ENCODE results near the gene IQCM.

Gene IQCM

DNA sequence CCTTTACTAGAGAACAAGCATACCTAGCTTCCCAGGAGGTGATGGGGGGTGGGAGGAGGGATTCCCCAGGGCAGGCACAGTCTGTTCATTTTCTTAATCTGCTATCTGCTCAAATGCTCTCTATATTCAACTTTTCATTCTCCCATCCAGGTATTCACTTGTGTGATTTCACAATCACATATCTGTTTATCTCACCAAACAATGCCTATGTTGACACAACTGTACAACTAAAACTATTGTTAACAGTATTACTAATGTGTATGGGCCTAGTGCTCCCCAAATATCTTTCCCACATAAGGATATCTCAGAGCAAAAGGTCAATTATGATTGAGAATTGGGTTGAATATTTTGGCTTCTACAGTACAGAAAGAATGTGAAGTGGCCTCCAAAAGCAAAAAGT, 210.8 kb downstream of the IQCM start:
- TF ChIP-seq, protein P1, sequence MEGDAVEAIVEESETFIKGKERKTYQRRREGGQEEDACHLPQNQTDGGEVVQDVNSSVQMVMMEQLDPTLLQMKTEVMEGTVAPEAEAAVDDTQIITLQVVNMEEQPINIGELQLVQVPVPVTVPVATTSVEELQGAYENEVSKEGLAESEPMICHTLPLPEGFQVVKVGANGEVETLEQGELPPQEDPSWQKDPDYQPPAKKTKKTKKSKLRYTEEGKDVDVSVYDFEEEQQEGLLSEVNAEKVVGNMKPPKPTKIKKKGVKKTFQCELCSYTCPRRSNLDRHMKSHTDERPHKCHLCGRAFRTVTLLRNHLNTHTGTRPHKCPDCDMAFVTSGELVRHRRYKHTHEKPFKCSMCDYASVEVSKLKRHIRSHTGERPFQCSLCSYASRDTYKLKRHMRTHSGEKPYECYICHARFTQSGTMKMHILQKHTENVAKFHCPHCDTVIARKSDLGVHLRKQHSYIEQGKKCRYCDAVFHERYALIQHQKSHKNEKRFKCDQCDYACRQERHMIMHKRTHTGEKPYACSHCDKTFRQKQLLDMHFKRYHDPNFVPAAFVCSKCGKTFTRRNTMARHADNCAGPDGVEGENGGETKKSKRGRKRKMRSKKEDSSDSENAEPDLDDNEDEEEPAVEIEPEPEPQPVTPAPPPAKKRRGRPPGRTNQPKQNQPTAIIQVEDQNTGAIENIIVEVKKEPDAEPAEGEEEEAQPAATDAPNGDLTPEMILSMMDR (IDR thresholded peaks at IDR 0.05) = no peak

DNA sequence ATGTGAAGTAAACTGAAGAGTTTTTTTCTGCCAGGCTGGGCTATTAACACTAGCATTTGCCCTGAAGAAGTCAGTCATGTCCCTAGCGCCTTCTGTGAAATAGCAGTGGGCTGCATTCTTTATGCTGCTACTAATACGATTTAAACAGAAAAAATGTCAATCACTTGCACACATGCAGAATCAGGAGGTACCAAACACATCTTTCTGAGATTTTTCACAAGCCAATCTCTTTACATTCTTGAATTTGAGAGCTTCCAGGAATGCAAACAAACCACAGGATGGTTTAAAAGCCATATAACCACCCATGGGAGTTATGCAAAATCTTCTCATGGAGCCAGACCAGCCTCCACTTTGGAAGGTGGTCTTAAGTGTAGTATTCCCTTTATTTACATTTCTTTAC, 220.1 kb downstream of the IQCM start:
- H3K9ac ChIP-seq = no peak overlapping the region
- H3K4me3 ChIP-seq (ENCODE audit: low read depth, low read length) = no peak overlapping the region
- H3K27ac ChIP-seq = no peak overlapping the region
- TF ChIP-seq, protein P1 (IDR thresholded peaks at IDR 0.05) = no peak
- no peaks in the 10 kb centered on the region for H3K79me2 ChIP-seq
- H3K9me3 ChIP-seq (ENCODE audit: control insufficient read depth, low read length) = no peaks in the 10 kb centered on the region
- no peaks in the 10 kb centered on the region for H3K36me3 ChIP-seq (ENCODE audit: control insufficient read depth, insufficient read depth, low read length)
- H3K27me3 ChIP-seq (ENCODE audit: control insufficient read depth, insufficient read depth, low read length) = no peaks in the 10 kb centered on the region
- no peaks in the 10 kb centered on the region for H3K4me1 ChIP-seq
- H3K4me2 ChIP-seq (ENCODE audit: low read length) = no peak overlapping the region
- no peak overlapping the region for H2AFZ ChIP-seq

More for the DNA sequence above, 210.8 kb downstream of the IQCM start:
- no peaks in the 10 kb centered on the region for H3K36me3 ChIP-seq (ENCODE audit: control insufficient read depth, insufficient read depth, low read length)
- H3K27ac ChIP-seq = no peak overlapping the region
- no peak overlapping the region for H3K4me3 ChIP-seq (ENCODE audit: low read depth, low read length)
- H3K4me2 ChIP-seq (ENCODE audit: low read length) = no peak overlapping the region
- no peaks in the 10 kb centered on the region for H3K9me3 ChIP-seq (ENCODE audit: control insufficient read depth, low read length)
- no peaks in the 10 kb centered on the region for H3K79me2 ChIP-seq
- H3K9ac ChIP-seq = no peak overlapping the region
- H3K4me1 ChIP-seq = no peaks in the 10 kb centered on the region
- no peak overlapping the region for H2AFZ ChIP-seq
- no peaks in the 10 kb centered on the region for H3K27me3 ChIP-seq (ENCODE audit: control insufficient read depth, insufficient read depth, low read length)

DNA sequence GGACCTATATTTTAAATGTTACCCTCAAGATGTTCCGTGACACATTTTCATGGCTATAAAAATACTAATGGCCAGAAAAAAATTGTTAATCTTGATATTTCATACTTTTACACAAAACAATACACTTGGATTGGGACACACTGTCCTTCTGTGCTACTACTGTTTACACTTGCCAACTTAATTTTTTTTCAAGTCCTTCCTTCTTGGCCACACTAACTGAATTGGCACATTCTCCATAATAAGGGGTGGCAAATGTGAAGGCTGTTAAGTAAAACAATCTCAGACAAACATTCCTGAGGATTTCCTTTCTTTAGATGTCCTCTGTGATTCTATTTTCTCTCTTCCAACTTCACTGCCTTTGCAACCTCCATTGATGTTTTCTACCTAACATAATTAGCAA, 225.8 kb downstream of the IQCM start:
- Histone ChIP-seq H3K27me3 (ENCODE audit: control insufficient read depth, insufficient read depth, low read length) (no peaks in the 10 kb centered on the region), H3K4me3 (ENCODE audit: low read depth, low read length) (no peak overlapping the region), H2AFZ (no peak overlapping the region), H3K79me2 (no peaks in the 10 kb centered on the region), H3K36me3 (ENCODE audit: control insufficient read depth, insufficient read depth, low read length) (no peaks in the 10 kb centered on the region), H3K9me3 (ENCODE audit: control insufficient read depth, low read length) (no peaks in the 10 kb centered on the region), H3K4me1 (no peaks in the 10 kb centered on the region), H3K27ac (no peak overlapping the region), H3K9ac (no peak overlapping the region), H3K4me2 (ENCODE audit: low read length) (no peak overlapping the region)
- TF ChIP-seq, protein P1 (IDR thresholded peaks at IDR 0.05) = no peak

DNA sequence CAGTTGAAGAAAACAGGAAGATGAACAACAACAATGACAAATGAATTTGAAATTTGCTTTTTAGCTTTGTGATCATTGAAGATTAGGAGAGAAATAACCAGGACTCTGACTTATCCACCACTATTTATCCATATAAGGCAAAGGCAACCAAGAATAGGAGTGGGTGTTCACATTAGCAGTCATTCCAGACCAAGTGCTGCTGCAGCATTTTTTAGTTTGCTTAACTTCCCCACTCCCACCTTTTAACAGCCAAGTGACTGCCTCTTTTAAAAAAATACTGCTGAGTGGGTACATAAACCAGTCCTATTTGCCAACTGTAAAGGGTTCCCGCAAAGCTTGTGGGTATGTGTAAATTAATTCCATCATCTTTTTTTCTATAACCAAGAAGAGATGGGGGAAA, 230.9 kb downstream of the IQCM start:
- Histone ChIP-seq H3K79me2 (no peaks in the 10 kb centered on the region), H3K4me1 (no peaks in the 10 kb centered on the region), H3K9me3 (ENCODE audit: control insufficient read depth, low read length) (no peaks in the 10 kb centered on the region), H3K9ac (no peak overlapping the region), H3K27ac (no peak overlapping the region), H3K36me3 (ENCODE audit: control insufficient read depth, insufficient read depth, low read length) (no peaks in the 10 kb centered on the region), H3K4me3 (ENCODE audit: low read depth, low read length) (no peak overlapping the region), H3K4me2 (ENCODE audit: low read length) (no peak overlapping the region), H2AFZ (no peak overlapping the region), H3K27me3 (ENCODE audit: control insufficient read depth, insufficient read depth, low read length) (no peaks in the 10 kb centered on the region)
- TF ChIP-seq, protein P1 (IDR thresholded peaks at IDR 0.05) = no peak

DNA sequence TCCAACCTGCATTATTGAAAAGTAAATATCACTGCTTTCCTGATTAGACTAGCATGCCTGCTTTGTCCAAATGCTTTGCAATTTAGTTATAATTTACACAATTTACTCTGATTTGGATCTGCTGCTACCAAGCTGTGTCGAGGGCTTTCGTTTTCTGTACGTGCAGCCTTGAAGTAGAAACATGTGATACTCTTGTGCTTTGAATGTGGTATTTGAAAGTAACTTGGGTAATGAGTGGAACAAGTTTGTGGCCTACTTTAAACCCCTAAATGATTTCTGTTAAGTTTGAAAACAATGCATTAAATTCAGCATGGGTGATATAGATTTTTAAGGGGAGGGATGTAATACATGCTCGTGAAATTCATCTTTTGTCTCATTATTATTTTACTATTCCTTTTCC, 240.7 kb downstream of the IQCM start:
- Histone ChIP-seq H3K4me1 (no peaks in the 10 kb centered on the region), H3K9me3 (ENCODE audit: control insufficient read depth, low read length) (no peaks in the 10 kb centered on the region), H3K27ac (no peak overlapping the region), H3K36me3 (ENCODE audit: control insufficient read depth, insufficient read depth, low read length) (no peaks in the 10 kb centered on the region), H2AFZ (no peak overlapping the region), H3K4me3 (ENCODE audit: low read depth, low read length) (no peak overlapping the region), H3K9ac (no peak overlapping the region), H3K27me3 (ENCODE audit: control insufficient read depth, insufficient read depth, low read length) (no peaks in the 10 kb centered on the region), H3K4me2 (ENCODE audit: low read length) (no peak overlapping the region), H3K79me2 (no peaks in the 10 kb centered on the region)
- TF ChIP-seq, protein P1 (IDR thresholded peaks at IDR 0.05) = no peak
